ENCODE measurements around the gene CRIP2.

DNA sequence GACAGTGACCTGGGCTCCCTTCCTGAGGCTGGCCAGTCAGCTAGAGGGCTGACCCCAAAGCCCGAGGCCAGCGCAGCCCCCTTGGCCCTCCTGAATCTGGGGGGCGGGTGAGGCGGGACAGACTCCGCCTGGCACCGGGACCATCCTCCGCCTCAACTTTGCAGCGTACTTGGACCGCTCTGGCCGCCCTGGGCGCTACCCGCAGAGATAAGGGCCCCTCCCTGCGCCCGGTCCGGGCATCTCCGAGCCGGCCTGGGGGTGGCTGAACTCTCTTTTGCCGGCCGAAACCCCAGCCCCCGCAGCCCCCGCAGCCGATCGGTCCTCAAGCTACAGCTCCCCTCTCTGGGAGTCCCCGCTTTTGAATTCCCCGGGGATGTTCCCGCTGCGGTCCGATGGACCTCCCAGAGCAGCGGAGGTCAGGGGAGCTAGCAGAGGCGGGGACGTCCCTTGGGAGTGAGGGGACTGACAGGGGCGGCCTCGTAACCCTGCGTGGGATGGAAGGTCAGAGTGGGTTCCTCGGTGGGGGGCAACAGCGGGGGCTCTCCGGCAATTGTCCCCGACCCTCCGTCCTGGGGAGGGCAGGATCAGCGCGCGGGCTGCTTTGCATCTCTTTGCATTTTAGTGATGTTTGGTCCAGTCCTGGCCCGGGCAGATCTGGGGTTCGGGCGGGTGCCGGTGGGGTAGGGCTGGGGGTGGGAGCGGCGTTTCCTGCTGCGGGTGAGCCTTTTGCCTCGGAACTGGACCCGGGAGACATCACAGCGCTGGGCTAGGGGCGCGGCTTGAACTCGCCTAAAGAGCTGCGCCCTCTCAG, 11.7 kb downstream of the CRIP2 start, which contains the start of gene CRIP1:
- TF ChIP-seq, protein P1, sequence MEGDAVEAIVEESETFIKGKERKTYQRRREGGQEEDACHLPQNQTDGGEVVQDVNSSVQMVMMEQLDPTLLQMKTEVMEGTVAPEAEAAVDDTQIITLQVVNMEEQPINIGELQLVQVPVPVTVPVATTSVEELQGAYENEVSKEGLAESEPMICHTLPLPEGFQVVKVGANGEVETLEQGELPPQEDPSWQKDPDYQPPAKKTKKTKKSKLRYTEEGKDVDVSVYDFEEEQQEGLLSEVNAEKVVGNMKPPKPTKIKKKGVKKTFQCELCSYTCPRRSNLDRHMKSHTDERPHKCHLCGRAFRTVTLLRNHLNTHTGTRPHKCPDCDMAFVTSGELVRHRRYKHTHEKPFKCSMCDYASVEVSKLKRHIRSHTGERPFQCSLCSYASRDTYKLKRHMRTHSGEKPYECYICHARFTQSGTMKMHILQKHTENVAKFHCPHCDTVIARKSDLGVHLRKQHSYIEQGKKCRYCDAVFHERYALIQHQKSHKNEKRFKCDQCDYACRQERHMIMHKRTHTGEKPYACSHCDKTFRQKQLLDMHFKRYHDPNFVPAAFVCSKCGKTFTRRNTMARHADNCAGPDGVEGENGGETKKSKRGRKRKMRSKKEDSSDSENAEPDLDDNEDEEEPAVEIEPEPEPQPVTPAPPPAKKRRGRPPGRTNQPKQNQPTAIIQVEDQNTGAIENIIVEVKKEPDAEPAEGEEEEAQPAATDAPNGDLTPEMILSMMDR (IDR thresholded peaks at IDR 0.05) = no peak
- TF ChIP-seq POLR2A (IDR thresholded peaks at IDR 0.05) = no peak
